22Rv1 (cell line): ENCODE data around the gene H1-8.

Experiments used
- H3K27ac ChIP-seq: fragments of 450-650 bp; 2 replicates; pipeline ENCODE4 v1.5.1; 2017
- ZFX ChIP-seq: fragments of 450-650 bp; IDR thresholded peaks from 2 replicates; pipeline ENCODE4 v1.6.1; 2017; ENCODE audit warnings: antibody characterized with exemption, borderline replicate concordance
- TF ChIP-seq, protein P1 (sequence below): fragments of 450-650 bp; IDR thresholded peaks from 2 replicates; pipeline ENCODE4 v1.5.1; 2017; ENCODE audit warnings: mild to moderate bottlenecking

The H1-8 gene

GRCh38 chr3:129518581-129518980, 24.4 kb upstream of the H1-8 start:
- TF ChIP-seq, protein P1, sequence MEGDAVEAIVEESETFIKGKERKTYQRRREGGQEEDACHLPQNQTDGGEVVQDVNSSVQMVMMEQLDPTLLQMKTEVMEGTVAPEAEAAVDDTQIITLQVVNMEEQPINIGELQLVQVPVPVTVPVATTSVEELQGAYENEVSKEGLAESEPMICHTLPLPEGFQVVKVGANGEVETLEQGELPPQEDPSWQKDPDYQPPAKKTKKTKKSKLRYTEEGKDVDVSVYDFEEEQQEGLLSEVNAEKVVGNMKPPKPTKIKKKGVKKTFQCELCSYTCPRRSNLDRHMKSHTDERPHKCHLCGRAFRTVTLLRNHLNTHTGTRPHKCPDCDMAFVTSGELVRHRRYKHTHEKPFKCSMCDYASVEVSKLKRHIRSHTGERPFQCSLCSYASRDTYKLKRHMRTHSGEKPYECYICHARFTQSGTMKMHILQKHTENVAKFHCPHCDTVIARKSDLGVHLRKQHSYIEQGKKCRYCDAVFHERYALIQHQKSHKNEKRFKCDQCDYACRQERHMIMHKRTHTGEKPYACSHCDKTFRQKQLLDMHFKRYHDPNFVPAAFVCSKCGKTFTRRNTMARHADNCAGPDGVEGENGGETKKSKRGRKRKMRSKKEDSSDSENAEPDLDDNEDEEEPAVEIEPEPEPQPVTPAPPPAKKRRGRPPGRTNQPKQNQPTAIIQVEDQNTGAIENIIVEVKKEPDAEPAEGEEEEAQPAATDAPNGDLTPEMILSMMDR = no peak
- TF ChIP-seq ZFX = no peak
- H3K27ac ChIP-seq = no peak overlapping the region

DNA sequence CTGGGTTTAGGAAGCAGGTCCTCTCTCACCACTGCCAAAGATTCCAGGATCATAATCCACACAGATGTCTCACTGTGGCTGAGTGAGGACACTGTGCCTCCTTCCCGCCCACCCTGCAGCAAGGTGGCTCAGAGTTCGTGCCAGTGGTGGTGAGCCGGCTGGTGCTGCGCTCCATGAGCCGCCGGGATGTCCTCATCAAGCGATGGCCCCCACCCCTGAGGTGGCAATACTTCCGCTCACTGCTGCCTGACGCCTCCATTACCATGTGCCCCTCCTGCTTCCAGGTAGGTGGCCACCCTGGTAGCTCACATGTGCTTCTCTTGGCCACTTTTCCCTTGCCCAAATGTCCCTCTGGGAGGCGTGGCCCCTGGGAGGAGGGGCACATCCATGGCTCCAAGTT, 23.5 kb upstream of the H1-8 start:
- TF ChIP-seq ZFX = no peak
- TF ChIP-seq, protein P1 = no peak
- H3K27ac ChIP-seq = no peak overlapping the region

GRCh38 chr3:129519896-129520715, 22.9 kb upstream of the H1-8 start:
- TF ChIP-seq ZFX = no peak
- TF ChIP-seq, protein P1 = no peak
- H3K27ac ChIP-seq = no peak overlapping the region

- no peak overlapping the region for H3K27ac ChIP-seq
- TF ChIP-seq, protein P1 = no peak
- no peak for TF ChIP-seq ZFX
Observed at GRCh38 chr3:129520960-129521359, 22.0 kb upstream of the H1-8 start.

DNA sequence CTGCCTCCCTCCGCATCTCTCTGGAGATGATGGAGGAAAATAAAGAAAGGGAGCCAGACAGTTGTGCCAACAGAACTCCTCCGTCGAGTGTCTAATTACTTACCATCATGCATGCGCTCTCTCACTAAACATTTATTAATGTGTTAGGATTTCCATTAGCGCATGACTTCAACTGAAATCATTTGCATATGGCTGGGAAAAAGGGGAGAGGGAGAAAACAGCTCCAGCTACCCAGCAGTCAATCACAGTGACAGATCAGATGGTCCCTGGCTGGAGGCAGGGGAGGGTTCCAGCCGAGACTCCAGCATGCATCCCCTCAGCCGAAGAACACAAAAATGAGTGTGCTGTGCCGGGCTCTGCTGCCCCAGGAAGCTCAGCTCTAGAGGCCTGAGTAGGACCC, 21.4 kb upstream of the H1-8 start:
- H3K27ac ChIP-seq = no peak overlapping the region
- TF ChIP-seq, protein P1 = no peak
- no peak for TF ChIP-seq ZFX

DNA sequence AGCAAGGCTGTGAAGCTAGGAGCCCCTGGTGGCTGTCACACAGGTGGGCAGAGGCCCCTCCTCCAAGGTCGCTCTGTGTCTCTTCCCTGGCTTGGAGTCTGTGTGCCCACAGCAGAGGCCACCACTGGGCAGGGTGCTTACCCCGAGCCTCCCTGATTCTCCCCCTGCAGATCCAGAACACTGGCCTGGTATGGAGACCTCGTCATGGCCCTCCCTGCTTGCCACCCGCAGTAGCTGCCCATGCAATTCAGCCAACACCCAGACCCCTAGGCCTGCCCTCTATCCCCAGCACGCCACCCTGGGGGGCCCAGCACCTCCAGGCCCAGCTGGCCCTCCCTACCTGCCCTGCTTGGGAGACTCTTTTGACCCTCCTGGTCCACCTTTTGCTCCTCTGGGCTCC, 20.0 kb upstream of the H1-8 start:
- H3K27ac ChIP-seq = no peak overlapping the region
- no peak for TF ChIP-seq ZFX
- TF ChIP-seq, protein P1 = no peak

DNA sequence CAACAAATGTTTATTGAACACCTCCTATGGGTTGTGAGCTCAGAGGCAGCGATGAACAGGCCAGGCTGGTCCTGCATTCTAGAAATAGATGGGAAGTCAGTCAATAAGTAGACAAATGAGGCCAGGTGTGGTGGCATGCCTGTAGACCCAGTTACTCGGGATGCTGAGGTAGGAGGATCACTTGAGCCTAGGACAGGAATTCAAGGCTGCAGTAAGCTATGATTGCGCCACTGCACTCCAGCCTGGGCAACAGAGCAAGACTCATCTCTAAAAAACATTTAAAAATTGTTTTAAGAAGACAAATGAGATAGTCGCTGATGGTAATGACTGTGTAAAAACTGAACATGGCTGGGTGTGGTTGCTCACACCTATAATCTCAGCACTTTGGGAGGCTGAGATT, 18.9 kb upstream of the H1-8 start:
- TF ChIP-seq ZFX = no peak
- TF ChIP-seq, protein P1 = no peak
- no peak overlapping the region for H3K27ac ChIP-seq
